Activated naive CD8-positive, alpha-beta T cell treated with anti-CD3 and anti-CD28 coated beads for 36 hours (primary cell): ENCODE measurements around the gene CYSLTR2. TPM values are rescaled to one million over a fixed set of nuclear protein-coding genes. Genes with fewer than 3 reads are reported as not detected.

Experiments used
- DNase-seq: peaks from one replicate; pipeline ENCODE4 v3.0.0; 2021
- H3K27ac Mint-ChIP-seq: one replicate; pipeline ENCODE4 v1.8.0; 2022; ENCODE audit warnings: mild to moderate bottlenecking, moderate library complexity, mixed read lengths
- H3K27me3 Mint-ChIP-seq: one replicate; pipeline ENCODE4 v1.8.0; 2022; ENCODE audit warnings: mild to moderate bottlenecking, mixed read lengths
- H3K36me3 Mint-ChIP-seq: one replicate; pipeline ENCODE4 v1.8.0; 2021; ENCODE audit warnings: mild to moderate bottlenecking, mixed read lengths
- H3K4me1 Mint-ChIP-seq: one replicate; pipeline ENCODE4 v1.8.0; 2021; ENCODE audit warnings: mixed read lengths
- H3K4me3 Mint-ChIP-seq: one replicate; pipeline ENCODE4 v1.8.0; 2022; ENCODE audit warnings: mild to moderate bottlenecking, moderate library complexity, mixed read lengths
- H3K9me3 Mint-ChIP-seq: one replicate; pipeline ENCODE4 v1.8.0; 2022; ENCODE audit warnings: mixed read lengths
- total RNA-seq, 2 experiments: library from RNA; stranded (reverse); gene quantifications; one replicate each; pipeline ENCODE4 v1.2.3, GENCODE V29; 2021

The CYSLTR2 gene, protein sequence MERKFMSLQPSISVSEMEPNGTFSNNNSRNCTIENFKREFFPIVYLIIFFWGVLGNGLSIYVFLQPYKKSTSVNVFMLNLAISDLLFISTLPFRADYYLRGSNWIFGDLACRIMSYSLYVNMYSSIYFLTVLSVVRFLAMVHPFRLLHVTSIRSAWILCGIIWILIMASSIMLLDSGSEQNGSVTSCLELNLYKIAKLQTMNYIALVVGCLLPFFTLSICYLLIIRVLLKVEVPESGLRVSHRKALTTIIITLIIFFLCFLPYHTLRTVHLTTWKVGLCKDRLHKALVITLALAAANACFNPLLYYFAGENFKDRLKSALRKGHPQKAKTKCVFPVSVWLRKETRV
- total RNA-seq, result 1 to 10 TPM; 2.1 to 2.8 TPM

- Mint-ChIP-seq H3K27ac (peak within 1 kb of the TSS; percentile 77), H3K36me3 (no peaks in the 10 kb centered on the region), H3K27me3 (no peaks in the 10 kb centered on the region), H3K4me1 (peaks cover 23% of the 10 kb centered on the region), H3K4me3 (peak within 1 kb of the TSS; percentile 79), H3K9me3 (no peaks in the 10 kb centered on the region)
- DNase-seq, result no peak
These were observed at the start of gene CYSLTR2 for GRCh38 chr13:48653472-48653939. TSS of gene CYSLTR2 (plus strand) at chr13:48653929. CDS start at chr13:48706818, 52,889 bp downstream.

DNA sequence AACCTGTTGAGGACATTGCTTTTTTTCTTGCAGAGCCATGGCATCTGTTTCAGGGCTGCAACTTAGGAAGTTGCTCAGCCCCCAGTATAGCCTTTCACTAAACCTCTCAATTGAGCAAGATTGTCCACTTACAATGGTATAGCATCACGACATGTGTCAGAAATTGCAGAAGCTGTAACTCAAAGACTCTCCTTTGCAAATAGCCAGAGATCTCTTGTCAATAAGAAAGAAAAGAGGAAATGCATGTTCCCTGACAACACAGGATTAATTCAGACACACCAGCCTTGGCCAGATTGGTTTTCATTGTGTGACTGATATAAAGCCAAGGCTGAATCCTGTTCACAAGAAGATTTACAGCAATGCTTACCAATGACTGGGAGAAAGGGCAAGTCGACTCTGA is 38.7 kb upstream of the CYSLTR2 start:
- H3K27me3 Mint-ChIP-seq, result no peaks in the 10 kb centered on the region
- no peak overlapping the region for H3K27ac Mint-ChIP-seq
- DNase-seq, result no peak
- H3K4me1 Mint-ChIP-seq, result no peaks in the 10 kb centered on the region
- no peaks in the 10 kb centered on the region for H3K36me3 Mint-ChIP-seq
- peaks cover 3% of the 10 kb centered on the region for H3K9me3 Mint-ChIP-seq
- H3K4me3 Mint-ChIP-seq, result no peak overlapping the region

DNA sequence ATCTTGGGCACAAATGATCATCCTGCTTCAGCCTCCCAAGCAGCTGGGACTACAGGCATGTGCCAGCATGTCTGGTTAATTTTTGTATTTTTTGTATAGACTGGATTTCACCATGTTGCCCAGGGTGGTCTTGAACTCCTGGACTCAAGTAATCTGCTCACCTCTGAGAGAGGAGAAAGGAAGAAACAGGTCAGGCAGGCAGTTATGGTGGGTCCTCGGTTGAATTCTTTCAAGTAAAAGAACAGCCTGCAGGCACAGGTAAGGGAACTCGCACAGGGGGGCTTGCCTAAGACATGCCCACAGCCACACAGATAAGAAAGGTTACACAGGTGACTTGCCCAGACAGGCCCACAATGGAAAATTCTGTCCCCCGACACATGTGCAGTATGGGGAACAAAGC is 34.8 kb upstream of the CYSLTR2 start:
- Mint-ChIP-seq H3K27ac (no peak overlapping the region), H3K27me3 (no peaks in the 10 kb centered on the region), H3K36me3 (peaks cover 6% of the 10 kb centered on the region), H3K4me3 (no peak overlapping the region), H3K9me3 (peaks cover 19% of the 10 kb centered on the region), H3K4me1 (no peaks in the 10 kb centered on the region)
- DNase-seq, result no peak

GRCh38 chr13:48621056-48621455 is 32.7 kb upstream of the CYSLTR2 start:
- no peak for DNase-seq
- H3K4me3 Mint-ChIP-seq, result no peak overlapping the region
- no peaks in the 10 kb centered on the region for H3K27me3 Mint-ChIP-seq
- H3K36me3 Mint-ChIP-seq, result peaks cover 6% of the 10 kb centered on the region
- H3K9me3 Mint-ChIP-seq, result peaks cover 16% of the 10 kb centered on the region
- H3K27ac Mint-ChIP-seq, result no peak overlapping the region
- no peaks in the 10 kb centered on the region for H3K4me1 Mint-ChIP-seq

GRCh38 chr13:48624016-48624415 is 29.7 kb upstream of the CYSLTR2 start:
- H3K36me3 Mint-ChIP-seq, result peaks cover 6% of the 10 kb centered on the region
- H3K27ac Mint-ChIP-seq, result no peak overlapping the region
- DNase-seq, result no peak
- H3K4me1 Mint-ChIP-seq, result no peaks in the 10 kb centered on the region
- H3K4me3 Mint-ChIP-seq, result no peak overlapping the region
- no peaks in the 10 kb centered on the region for H3K27me3 Mint-ChIP-seq
- peaks cover 16% of the 10 kb centered on the region for H3K9me3 Mint-ChIP-seq

DNA sequence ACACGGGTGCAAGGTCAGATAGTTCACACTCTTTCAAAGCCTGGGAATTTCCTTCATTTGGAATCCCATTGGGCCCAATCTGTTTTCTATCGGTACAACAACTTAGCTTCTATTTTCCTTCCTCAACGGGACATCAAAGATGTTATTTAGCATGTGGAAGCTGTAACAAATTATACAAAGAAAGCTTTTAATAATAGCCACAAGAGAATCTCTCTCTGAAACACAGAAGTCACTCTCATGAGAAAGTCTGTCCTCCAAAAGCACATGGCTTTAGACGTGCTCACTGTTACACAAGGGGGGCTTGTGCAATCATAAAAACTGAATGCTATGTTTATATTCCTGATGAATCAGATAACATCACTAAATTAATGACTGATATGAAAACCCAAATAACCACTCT is 28.9 kb upstream of the CYSLTR2 start:
- Mint-ChIP-seq H3K9me3 (peaks cover 16% of the 10 kb centered on the region), H3K36me3 (peaks cover 6% of the 10 kb centered on the region), H3K4me3 (no peak overlapping the region)

GRCh38 chr13:48625413-48626076 is 28.2 kb upstream of the CYSLTR2 start:
- Mint-ChIP-seq H3K4me3 (no peak overlapping the region), H3K9me3 (peaks cover 12% of the 10 kb centered on the region)

More for the DNA sequence above, 28.9 kb upstream of the CYSLTR2 start:
- no peak for DNase-seq
- Mint-ChIP-seq H3K27me3 (no peaks in the 10 kb centered on the region), H3K4me1 (no peaks in the 10 kb centered on the region), H3K27ac (no peak overlapping the region)

GRCh38 chr13:48626077-48626449 is 27.7 kb upstream of the CYSLTR2 start:
- no peak overlapping the region for H3K27ac Mint-ChIP-seq
- H3K27me3 Mint-ChIP-seq, result no peaks in the 10 kb centered on the region
- H3K4me1 Mint-ChIP-seq, result no peaks in the 10 kb centered on the region
- H3K9me3 Mint-ChIP-seq, result peaks cover 11% of the 10 kb centered on the region
- DNase-seq, result no peak
- H3K4me3 Mint-ChIP-seq, result no peak overlapping the region
- peaks cover 1% of the 10 kb centered on the region for H3K36me3 Mint-ChIP-seq

More at GRCh38 chr13:48625413-48626076, 28.2 kb upstream of the CYSLTR2 start:
- Mint-ChIP-seq H3K36me3 (peaks cover 2% of the 10 kb centered on the region), H3K27ac (no peak overlapping the region), H3K4me1 (no peaks in the 10 kb centered on the region), H3K27me3 (no peaks in the 10 kb centered on the region)
- DNase-seq, result no peak

DNA sequence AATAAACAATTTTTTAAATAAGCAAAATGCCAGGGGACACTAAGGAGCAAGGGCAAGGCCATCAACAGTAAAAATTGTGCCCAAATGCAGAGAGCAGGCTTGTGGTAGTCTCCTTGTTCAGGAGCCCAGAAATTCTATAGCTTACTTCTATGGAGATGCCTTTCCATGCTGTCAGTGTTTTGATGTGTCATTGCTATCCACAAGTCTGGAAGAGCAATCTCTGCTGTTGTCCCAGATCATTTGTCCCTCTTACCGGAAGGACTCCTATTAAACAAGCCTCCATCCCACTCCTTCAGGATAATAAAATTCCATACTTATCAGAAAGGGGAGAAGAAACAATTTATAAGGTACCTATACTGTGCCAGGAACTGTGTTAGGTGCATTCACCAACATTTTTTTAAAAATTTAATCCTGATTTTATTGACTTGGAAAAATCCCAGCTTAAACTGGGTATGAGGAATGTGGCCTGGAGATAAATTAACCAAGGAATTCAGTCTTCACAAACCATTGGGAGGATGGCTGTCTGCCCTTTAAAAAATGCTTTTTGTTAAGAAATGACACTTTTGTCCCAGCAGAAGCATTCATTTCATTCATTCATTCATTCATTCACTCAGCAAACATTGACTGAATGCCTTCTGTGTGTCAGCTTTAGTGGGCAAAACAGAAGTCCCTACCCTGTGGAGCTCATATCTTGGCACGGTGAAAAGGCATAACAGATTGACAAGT is 26.8 kb upstream of the CYSLTR2 start:
- H3K27ac Mint-ChIP-seq, result no peak overlapping the region
- H3K27me3 Mint-ChIP-seq, result no peaks in the 10 kb centered on the region
- H3K4me1 Mint-ChIP-seq, result no peaks in the 10 kb centered on the region
- no peak overlapping the region for H3K4me3 Mint-ChIP-seq
- no peaks in the 10 kb centered on the region for H3K36me3 Mint-ChIP-seq
- peaks cover 4% of the 10 kb centered on the region for H3K9me3 Mint-ChIP-seq
- no peak for DNase-seq

DNA sequence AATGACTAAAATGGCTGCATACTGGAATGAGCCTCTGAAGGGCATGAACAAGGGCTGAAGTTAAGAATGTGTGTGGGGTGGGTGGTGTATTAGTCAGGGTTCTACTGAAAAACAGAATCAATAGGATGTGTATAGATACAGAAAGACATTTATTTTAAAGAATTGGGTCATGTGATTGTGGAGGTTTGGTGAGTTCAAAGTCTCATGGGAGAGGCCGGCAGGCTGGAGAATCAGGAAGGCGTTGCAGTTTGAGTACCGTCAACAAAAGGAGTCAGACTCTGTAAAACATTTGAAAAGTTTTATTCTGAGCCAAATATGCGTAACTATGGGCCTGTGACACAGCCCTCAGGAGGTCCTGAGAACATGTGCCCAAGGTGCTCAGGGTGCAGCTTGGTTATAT is 24.5 kb upstream of the CYSLTR2 start:
- H3K4me3 Mint-ChIP-seq, result no peak overlapping the region
- H3K36me3 Mint-ChIP-seq, result no peaks in the 10 kb centered on the region
- no peaks in the 10 kb centered on the region for H3K27me3 Mint-ChIP-seq
- H3K4me1 Mint-ChIP-seq, result no peaks in the 10 kb centered on the region
- no peak overlapping the region for H3K27ac Mint-ChIP-seq
- no peaks in the 10 kb centered on the region for H3K9me3 Mint-ChIP-seq
- no peak for DNase-seq

DNA sequence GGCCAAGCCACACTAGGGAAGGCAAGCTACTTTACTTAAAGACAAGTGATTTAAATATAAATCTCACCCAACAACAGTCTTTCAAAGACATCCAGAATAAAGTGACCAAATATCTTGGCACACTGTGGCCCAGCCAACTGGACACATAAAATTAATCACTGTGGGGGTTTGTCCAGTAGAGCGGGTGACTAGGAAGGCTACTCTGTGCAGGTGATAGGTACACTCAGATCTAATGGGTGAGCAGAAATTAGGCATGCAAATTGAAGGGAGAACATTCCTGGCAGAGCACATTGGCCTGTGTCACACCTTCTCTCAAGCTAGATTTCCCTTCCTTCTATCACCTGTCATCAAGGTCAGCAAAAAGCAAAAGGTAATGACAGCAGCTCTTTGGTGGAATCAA is 23.4 kb upstream of the CYSLTR2 start:
- Mint-ChIP-seq H3K27me3 (no peaks in the 10 kb centered on the region), H3K9me3 (peaks cover 4% of the 10 kb centered on the region), H3K4me3 (no peak overlapping the region), H3K4me1 (no peaks in the 10 kb centered on the region), H3K27ac (no peak overlapping the region), H3K36me3 (peaks cover 1% of the 10 kb centered on the region)
- no peak for DNase-seq

DNA sequence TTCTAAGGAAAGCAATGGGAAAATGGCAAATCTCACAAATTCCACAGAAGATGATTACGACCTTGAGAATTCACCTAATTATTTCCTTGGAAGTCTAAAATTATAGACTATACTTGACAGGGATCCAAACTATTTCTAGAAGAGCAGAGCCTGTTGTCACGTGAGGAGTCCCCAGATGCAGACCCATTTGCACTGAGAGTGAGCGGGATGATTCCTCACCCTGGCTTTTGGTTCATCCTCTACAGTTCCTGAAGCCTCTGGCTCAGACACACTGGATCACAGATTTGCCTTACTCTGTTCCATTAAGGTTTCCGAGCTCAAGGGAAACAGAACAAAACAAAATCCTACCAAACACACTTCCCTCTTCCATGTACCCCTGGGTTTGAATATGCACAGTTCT is 23.0 kb upstream of the CYSLTR2 start:
- no peak overlapping the region for H3K27ac Mint-ChIP-seq

DNA sequence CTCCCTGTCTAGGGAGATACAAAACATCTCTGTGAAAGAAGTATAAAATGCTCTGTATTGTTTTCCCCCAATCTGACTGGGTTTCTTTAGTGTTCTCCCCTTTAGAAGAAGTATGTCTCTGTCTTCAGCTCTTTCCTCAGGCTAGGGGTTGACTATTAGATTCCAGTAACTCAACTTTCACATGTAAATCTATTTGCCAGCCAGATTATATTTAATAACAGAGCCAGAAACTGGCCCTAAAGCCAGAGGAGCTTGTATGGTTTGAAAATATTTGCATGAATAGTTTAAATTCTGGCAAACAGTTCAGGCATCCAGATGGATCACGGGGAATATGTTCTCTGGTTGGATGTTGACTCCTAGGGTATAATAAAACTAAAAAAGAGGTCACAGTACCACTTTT is 22.3 kb upstream of the CYSLTR2 start:
- no peaks in the 10 kb centered on the region for H3K27me3 Mint-ChIP-seq
- peaks cover 1% of the 10 kb centered on the region for H3K36me3 Mint-ChIP-seq
- H3K4me3 Mint-ChIP-seq, result no peak overlapping the region
- peaks cover 8% of the 10 kb centered on the region for H3K9me3 Mint-ChIP-seq
- no peak overlapping the region for H3K27ac Mint-ChIP-seq
- H3K4me1 Mint-ChIP-seq, result no peaks in the 10 kb centered on the region
- no peak for DNase-seq

More for the DNA sequence above, 23.0 kb upstream of the CYSLTR2 start:
- no peak for DNase-seq
- no peaks in the 10 kb centered on the region for H3K27me3 Mint-ChIP-seq
- H3K9me3 Mint-ChIP-seq, result peaks cover 4% of the 10 kb centered on the region
- peaks cover 1% of the 10 kb centered on the region for H3K36me3 Mint-ChIP-seq
- no peaks in the 10 kb centered on the region for H3K4me1 Mint-ChIP-seq
- no peak overlapping the region for H3K4me3 Mint-ChIP-seq

GRCh38 chr13:48633700-48634099 is 20.0 kb upstream of the CYSLTR2 start:
- no peaks in the 10 kb centered on the region for H3K27me3 Mint-ChIP-seq
- no peak overlapping the region for H3K4me3 Mint-ChIP-seq
- peaks cover 10% of the 10 kb centered on the region for H3K9me3 Mint-ChIP-seq
- H3K4me1 Mint-ChIP-seq, result no peaks in the 10 kb centered on the region
- H3K36me3 Mint-ChIP-seq, result peaks cover 1% of the 10 kb centered on the region
- DNase-seq, result no peak
- H3K27ac Mint-ChIP-seq, result no peak overlapping the region

GRCh38 chr13:48634636-48635035 is 19.1 kb upstream of the CYSLTR2 start:
- Mint-ChIP-seq H3K36me3 (peaks cover 1% of the 10 kb centered on the region), H3K9me3 (peaks cover 10% of the 10 kb centered on the region), H3K27ac (no peak overlapping the region), H3K4me3 (no peak overlapping the region), H3K4me1 (no peaks in the 10 kb centered on the region), H3K27me3 (no peaks in the 10 kb centered on the region)
- no peak for DNase-seq
